BJ (cell line): Measurements from ENCODE around the gene ANO1. TPM values are rescaled to one million over a fixed set of nuclear protein-coding genes. Genes with fewer than 3 reads are reported as not detected.

ENCODE experiments used
- CTCF ChIA-PET: fragments of 350-600 bp; formaldehyde crosslinking; extraction: SDS; loops from one replicate; lab custom pipeline; 2021; ENCODE audit warnings: antibody characterized with exemption, inconsistent platforms; lab: Yijun Ruan, JAX
- POLR2A ChIA-PET: fragments of 300-600 bp; sonication (Branson Sonifier 250); formaldehyde crosslinking; extraction: SDS; loops from one replicate; lab custom pipeline; 2021; ENCODE audit warnings: antibody characterized with exemption; lab: Charles Lee
- DNase-seq: peaks from one replicate; pipeline ENCODE4 v3.0.0-alpha.2; 2011; ENCODE audit warnings: low read depth
- H3K27me3 ChIP-seq: 2 replicates; pipeline ENCODE4 v1.6.0; 2011; ENCODE audit warnings: low read length; ENCODE audit not compliant: control insufficient read depth, insufficient read depth
- H3K36me3 ChIP-seq: 2 replicates; pipeline ENCODE4 v1.5.1; 2011; ENCODE audit warnings: low read length; ENCODE audit not compliant: control insufficient read depth, insufficient read depth
- H3K4me3 ChIP-seq: 2 replicates; pipeline ENCODE4 v1.5.1; 2011; ENCODE audit warnings: low read depth, mild to moderate bottlenecking, control low read depth, low read length
- CTCF ChIP-seq: IDR thresholded peaks from 2 replicates; pipeline ENCODE4 v1.5.1; 2011; ENCODE audit warnings: low read depth, mild to moderate bottlenecking, control low read depth, inconsistent platforms, low read length, moderate library complexity; ENCODE audit not compliant: insufficient read depth
- polyA plus RNA-seq: library from polyadenylated mRNA; depleted of rRNA; stranded (reverse); fragments of >200 nt; gene quantifications from 2 replicates; pipeline ENCODE4 v1.2.3, GENCODE V29; 2011

The ANO1 gene
- polyA plus RNA-seq, 1 experiment, result 0.10 TPM

DNA sequence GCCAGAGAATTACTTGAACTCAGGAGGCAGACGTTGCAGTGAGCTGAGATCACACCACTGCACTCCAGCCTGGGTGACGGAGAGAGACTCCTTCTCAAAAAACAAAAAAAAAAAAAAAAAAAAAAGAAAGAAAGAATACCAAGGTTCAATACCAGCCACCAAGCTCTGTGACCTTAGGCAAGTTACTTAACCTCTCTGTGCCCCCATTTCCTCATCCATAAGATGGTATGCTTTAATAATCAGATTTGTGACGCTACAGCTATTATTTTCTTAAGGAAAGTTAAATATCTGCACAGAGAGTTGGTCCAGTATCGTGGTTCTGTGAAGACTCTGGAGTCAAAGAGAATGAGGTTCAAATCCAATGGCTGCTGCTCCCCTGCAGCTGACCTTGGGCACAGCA is 67.7 kb downstream of the ANO1 start:
- Histone ChIP-seq H3K27me3 (peaks cover 8% of the 10 kb centered on the region), H3K36me3 (no peaks in the 10 kb centered on the region), H3K4me3 (no peak overlapping the region)
- no peak for DNase-seq
- POLR2A ChIA-PET, result no interaction called here
- TF ChIP-seq CTCF, result no peak
- CTCF ChIA-PET, result no interaction called here

DNA sequence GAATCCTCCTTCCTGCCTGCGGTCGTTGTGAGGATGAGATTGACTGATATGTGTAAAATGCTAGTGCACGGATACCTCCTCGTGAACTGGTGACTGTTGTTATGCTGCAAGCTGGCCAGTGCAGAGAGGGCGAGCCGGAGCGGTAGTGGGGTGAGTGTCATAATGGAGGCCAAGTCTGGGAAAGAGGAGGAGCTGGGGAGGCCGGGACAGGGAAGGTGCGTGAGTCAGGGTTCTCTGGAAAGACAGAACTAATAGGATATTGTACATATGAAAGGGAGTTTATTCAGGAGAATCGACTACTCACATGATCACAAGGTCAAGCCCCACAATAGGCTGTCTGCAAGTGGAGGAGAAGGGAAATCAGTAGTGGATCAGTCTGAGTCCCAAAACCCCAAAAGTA is 68.2 kb downstream of the ANO1 start:
- ChIA-PET POLR2A (no interaction called here), CTCF (no interaction called here)
- DNase-seq, result no peak
- H3K4me3 ChIP-seq, result no peak overlapping the region
- H3K36me3 ChIP-seq, result no peaks in the 10 kb centered on the region
- TF ChIP-seq CTCF, result no peak
- peaks cover 4% of the 10 kb centered on the region for H3K27me3 ChIP-seq

DNA sequence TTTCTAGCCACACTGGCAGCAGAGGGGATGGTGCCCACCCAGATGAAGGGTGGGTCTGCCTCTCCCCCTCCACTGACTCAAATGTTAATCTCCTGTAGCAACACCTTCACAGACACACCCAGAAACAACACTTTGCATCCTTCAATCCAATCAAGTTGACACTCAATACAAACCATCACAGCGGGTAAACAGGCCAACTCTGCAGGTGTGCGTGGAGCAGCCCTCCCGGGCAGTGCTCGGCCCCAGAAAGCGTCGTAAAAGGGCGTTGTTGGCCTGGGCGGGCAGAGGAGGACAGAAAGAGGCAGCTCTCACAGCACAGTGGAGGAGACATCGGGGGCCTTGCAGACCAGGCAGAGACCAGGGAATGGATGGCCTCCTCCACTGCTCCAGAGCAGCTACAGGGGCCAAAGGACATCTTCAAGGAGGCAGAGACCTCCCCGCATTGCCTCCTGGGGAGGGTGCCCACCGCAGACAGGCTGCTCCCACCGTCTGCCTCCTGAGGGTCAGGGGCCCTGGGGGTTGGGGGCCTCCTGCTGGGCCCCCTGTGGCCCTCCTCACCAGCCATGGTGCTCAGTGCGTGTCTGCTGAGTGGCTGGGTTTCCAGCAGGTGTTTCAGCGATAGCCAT is 68.9 kb downstream of the ANO1 start:
- POLR2A ChIA-PET, result no interaction called here

GRCh38 chr11:70147668-70148067 is 69.6 kb downstream of the ANO1 start:
- H3K4me3 ChIP-seq, result no peak overlapping the region
- ChIA-PET POLR2A (no interaction called here), CTCF (interaction anchor here (1.2 to 1.5 kb wide), 2 partner anchors 10 to 232 kb away, joined by 3 to 4 read pairs; no protein-coding TSS in a partner anchor)
- DNase-seq, result no peak
- no peaks in the 10 kb centered on the region; the same call in 1 of the 2 replicates for H3K27me3 ChIP-seq
- TF ChIP-seq CTCF, result no peak
- H3K36me3 ChIP-seq, result no peaks in the 10 kb centered on the region

More for the DNA sequence above, 68.9 kb downstream of the ANO1 start:
- Histone ChIP-seq H3K4me3 (no peak overlapping the region), H3K36me3 (no peaks in the 10 kb centered on the region), H3K27me3 (no peaks in the 10 kb centered on the region; the same call in 1 of the 2 replicates)
- CTCF ChIA-PET, result interaction anchor here (1.2 kb wide), 1 partner anchor 231 kb away, joined by 3 read pairs; no protein-coding TSS in a partner anchor
- DNase-seq, result no peak
- TF ChIP-seq CTCF, result no peak

GRCh38 chr11:70151671-70152070 is 73.6 kb downstream of the ANO1 start:
- ChIA-PET CTCF (interaction anchor here (0.9 kb wide), 1 partner anchor 11 kb away, joined by 3 read pairs; no protein-coding TSS in a partner anchor), POLR2A (no interaction called here)
- Histone ChIP-seq H3K27me3 (peaks cover 2% of the 10 kb centered on the region; the same call in 1 of the 2 replicates), H3K4me3 (no peak overlapping the region), H3K36me3 (no peaks in the 10 kb centered on the region)
- no peak for DNase-seq
- TF ChIP-seq CTCF, result no peak
